DND-41 (cell line): ENCODE measurements around the gene ADM.

ENCODE experiments used
- ATAC-seq: fragments of 200-7000 bp; cut with Tn5 transposase; 3 replicates; pipeline ENCODE4 v1.9.1; 2021; ENCODE audit warnings: low read depth; ENCODE audit not compliant: insufficient read depth
- DNase-seq: peaks from one replicate; pipeline ENCODE4 v3.0.0-alpha.2; 2020
- H2AFZ ChIP-seq: 2 replicates; pipeline ENCODE4 v1.6.0; 2012; ENCODE audit warnings: low read depth, low read length
- H3K27ac ChIP-seq: 2 replicates; pipeline ENCODE4 v1.5.1; 2012; ENCODE audit warnings: low read length, inconsistent platforms
- H3K27me3 ChIP-seq: fragments of 200-600 bp; sonication (generic); 2 replicates; pipeline ENCODE4 v1.6.0; 2012; ENCODE audit warnings: low read length, mild to moderate bottlenecking, inconsistent platforms; ENCODE audit not compliant: insufficient read depth, poor library complexity
- H3K36me3 ChIP-seq: 2 replicates; pipeline ENCODE4 v1.5.1; 2012; ENCODE audit warnings: low read length, inconsistent platforms; ENCODE audit not compliant: insufficient read depth
- H3K4me1 ChIP-seq: 2 replicates; pipeline ENCODE4 v1.5.1; 2012; ENCODE audit warnings: mild to moderate bottlenecking, low read length; ENCODE audit not compliant: insufficient read depth
- H3K4me2 ChIP-seq: 2 replicates; pipeline ENCODE4 v1.6.0; 2012; ENCODE audit warnings: mild to moderate bottlenecking, moderate library complexity, low read length, inconsistent platforms; ENCODE audit not compliant: insufficient read depth
- H3K4me3 ChIP-seq, 2 experiments: fragments of 200-600 bp in 1 of 2; shearing (Covaris generic) in 1 of 2; 2 replicates each; pipeline ENCODE4 v1.5.1; 2012 to 2016; ENCODE audit warnings: inconsistent platforms in 2 of 2, low read length in 2 of 2, mild to moderate bottlenecking in 2 of 2, low read depth in 1 of 2, moderate library complexity in 1 of 2
- H3K79me2 ChIP-seq: 2 replicates; pipeline ENCODE4 v1.6.0; 2012; ENCODE audit warnings: low read length, inconsistent platforms; ENCODE audit not compliant: insufficient read depth
- H3K9ac ChIP-seq: 2 replicates; pipeline ENCODE4 v1.6.0; 2012; ENCODE audit warnings: low read depth, mild to moderate bottlenecking, inconsistent platforms, low read length, moderate library complexity
- H3K9me3 ChIP-seq: 2 replicates; pipeline ENCODE4 v1.5.1; 2012; ENCODE audit warnings: low read length, moderate library complexity, mild to moderate bottlenecking, inconsistent platforms; ENCODE audit not compliant: insufficient read depth, severe bottlenecking
- H4K20me1 ChIP-seq: 2 replicates; pipeline ENCODE4 v1.6.0; 2012; ENCODE audit warnings: low read length; ENCODE audit not compliant: insufficient read depth
- EZH2 ChIP-seq: IDR thresholded peaks from 3 replicates; pipeline ENCODE4 v1.6.1; 2012; ENCODE audit warnings: borderline replicate concordance, low read depth, mild to moderate bottlenecking, moderate library complexity, low read length, inconsistent platforms; ENCODE audit not compliant: severe bottlenecking
- TF ChIP-seq, protein P1 (sequence below): IDR thresholded peaks from 2 replicates; pipeline ENCODE4 v1.5.1; 2012; ENCODE audit warnings: borderline replicate concordance, low read length, moderate library complexity, mild to moderate bottlenecking; ENCODE audit not compliant: poor library complexity, severe bottlenecking; ENCODE audit errors: extremely low read depth

Gene ADM

DNA sequence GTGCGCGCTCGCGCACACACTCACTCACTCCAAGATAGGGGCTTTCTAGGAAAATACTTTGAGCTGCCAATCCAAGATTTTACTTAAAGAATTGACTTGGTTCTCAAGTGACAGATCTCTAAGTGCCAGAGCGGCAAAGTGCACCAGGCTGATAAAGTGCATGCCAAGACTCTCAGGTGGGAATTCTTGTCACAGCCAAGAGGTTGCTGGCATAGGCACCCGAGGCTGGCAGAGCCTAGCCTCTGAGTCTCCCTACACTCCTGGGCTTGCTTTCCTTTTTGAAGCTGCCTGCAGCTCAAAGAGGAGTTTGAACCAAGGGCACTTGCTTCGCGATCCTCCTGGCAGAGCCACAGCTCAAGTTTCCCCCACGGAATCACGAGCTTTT, 2.5 kb upstream of the ADM start:
- no peak overlapping the region for H3K27ac ChIP-seq

DNA sequence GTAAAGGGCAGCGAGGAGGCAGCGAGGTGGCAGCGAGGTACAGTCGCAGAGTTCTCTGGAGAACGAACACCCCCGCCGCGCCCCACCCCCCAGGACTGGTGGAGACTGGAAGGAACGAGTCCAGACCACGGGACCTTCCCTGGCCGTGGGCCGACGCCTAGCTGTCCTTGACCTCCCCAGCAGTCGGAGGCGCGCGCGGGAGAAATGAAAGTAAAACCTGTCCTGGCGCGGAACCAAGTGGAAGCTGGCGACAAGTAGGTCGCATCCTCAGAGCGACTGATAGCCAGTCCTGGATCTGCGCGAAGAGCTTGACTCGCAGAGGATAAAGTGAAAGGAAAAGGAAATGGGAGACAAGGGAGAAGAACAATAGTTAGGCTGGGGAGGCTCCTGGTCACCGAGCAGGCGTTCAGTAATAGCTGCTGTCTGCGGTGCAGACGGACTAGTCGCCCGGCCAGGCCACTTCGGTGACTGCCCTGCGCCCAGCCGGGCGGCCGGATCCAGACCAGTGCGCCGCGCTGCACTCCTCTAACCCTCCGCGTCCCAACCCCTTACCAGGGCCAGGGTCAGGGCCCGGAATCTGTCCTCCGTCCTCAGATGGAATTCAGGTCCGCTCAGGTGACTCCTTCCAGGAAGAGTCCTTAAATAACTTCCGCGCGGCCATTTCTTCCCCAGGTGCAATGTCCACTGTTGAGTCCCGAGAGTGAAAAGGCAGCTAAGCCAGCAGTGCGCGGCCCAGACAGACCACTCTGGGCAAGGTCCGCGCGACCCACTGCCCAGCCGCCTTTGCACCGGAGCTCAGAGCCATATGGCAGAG, 1.9 kb upstream of the ADM start:
- Histone ChIP-seq H3K4me2 (peak overlapping the region; percentile 88), H3K4me1 (peaks cover 65% of the 10 kb centered on the region), H2AFZ (peak overlapping the region; percentile 53), H3K4me3 (peak overlapping the region; percentile 29 to 68; a peak in 3 of 4 replicates), H3K79me2 (no peaks in the 10 kb centered on the region), H4K20me1 (peaks cover 8% of the 10 kb centered on the region), H3K36me3 (peaks cover 3% of the 10 kb centered on the region; the same call in 1 of the 2 replicates), H3K9me3 (no peaks in the 10 kb centered on the region), H3K27me3 (peaks cover 59% of the 10 kb centered on the region), H3K9ac (peak overlapping the region; percentile 55), H3K27ac (peak overlapping the region; percentile 16; the same call in 1 of the 2 replicates)
- DNase-seq (peak; percentile 70), ATAC-seq (peak; percentile 29)
- peak; percentile 71 for TF ChIP-seq EZH2
- TF ChIP-seq, protein P1, sequence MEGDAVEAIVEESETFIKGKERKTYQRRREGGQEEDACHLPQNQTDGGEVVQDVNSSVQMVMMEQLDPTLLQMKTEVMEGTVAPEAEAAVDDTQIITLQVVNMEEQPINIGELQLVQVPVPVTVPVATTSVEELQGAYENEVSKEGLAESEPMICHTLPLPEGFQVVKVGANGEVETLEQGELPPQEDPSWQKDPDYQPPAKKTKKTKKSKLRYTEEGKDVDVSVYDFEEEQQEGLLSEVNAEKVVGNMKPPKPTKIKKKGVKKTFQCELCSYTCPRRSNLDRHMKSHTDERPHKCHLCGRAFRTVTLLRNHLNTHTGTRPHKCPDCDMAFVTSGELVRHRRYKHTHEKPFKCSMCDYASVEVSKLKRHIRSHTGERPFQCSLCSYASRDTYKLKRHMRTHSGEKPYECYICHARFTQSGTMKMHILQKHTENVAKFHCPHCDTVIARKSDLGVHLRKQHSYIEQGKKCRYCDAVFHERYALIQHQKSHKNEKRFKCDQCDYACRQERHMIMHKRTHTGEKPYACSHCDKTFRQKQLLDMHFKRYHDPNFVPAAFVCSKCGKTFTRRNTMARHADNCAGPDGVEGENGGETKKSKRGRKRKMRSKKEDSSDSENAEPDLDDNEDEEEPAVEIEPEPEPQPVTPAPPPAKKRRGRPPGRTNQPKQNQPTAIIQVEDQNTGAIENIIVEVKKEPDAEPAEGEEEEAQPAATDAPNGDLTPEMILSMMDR = peak; percentile 21

More for the DNA sequence above, 2.5 kb upstream of the ADM start:
- Histone ChIP-seq H3K36me3 (peaks cover 3% of the 10 kb centered on the region; the same call in 1 of the 2 replicates), H3K4me3 (peak overlapping the region; percentile 29 to 68; a peak in 3 of 4 replicates), H4K20me1 (peaks cover 8% of the 10 kb centered on the region), H3K79me2 (no peaks in the 10 kb centered on the region), H3K4me1 (peaks cover 59% of the 10 kb centered on the region), H3K9ac (peak overlapping the region; percentile 55), H3K27me3 (peaks cover 59% of the 10 kb centered on the region), H3K4me2 (peak overlapping the region; percentile 88), H2AFZ (peak overlapping the region; percentile 53), H3K9me3 (no peaks in the 10 kb centered on the region)
- TF ChIP-seq, protein P1 = no peak
- no peak for TF ChIP-seq EZH2
- ATAC-seq = peak; percentile 5; the same call in 2 of the 3 replicates
- DNase-seq = no peak

DNA sequence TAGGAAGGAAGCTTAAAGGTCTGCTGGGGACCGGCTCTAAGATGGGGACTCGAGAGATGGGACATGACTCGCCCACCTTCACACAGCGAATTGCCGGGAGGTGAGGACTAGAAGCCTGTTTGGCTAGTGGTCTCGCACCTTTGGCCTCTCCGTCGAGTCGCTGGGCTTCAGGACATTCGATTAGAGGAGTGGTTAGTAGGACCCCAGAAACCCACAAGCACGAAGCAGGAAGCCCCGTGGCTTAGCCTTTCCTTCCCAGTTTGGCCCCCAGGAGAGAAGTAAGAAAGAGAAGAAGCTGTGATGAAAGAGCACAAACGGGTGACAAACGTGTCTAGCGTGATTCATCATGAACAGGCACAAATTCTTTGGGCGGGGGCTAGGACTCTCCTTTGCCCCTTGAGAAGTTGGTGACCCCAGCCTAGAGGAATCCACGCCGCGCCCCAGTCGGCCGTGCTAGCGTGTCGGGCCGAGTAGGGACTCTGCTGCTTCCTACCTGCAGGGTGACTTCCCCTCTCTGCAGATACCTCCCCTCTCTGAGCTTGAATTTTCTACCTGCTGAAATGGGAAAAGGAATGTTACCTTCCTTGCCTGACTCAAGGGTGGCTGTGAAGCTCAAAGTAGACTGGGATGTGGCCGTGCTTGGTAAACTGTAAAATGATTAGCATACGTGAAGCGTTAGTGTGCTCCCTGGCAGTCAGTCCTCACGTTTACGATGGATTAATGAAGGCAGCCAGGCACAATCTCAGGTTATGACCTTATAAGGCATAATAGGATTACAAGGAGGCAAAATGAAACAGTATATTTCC, 1.1 kb upstream of the ADM start:
- peaks cover 67% of the 10 kb centered on the region for H3K4me1 ChIP-seq
- H3K36me3 ChIP-seq = peaks cover 3% of the 10 kb centered on the region; the same call in 1 of the 2 replicates
- H3K9me3 ChIP-seq = no peaks in the 10 kb centered on the region
- peaks cover 6% of the 10 kb centered on the region for H4K20me1 ChIP-seq
- peak overlapping the region; percentile 29 to 68; a peak in 3 of 4 replicates for H3K4me3 ChIP-seq
- H2AFZ ChIP-seq = peak overlapping the region; percentile 53
- TF ChIP-seq, protein P1 = no peak
- TF ChIP-seq EZH2 = no peak
- DNase-seq (no peak), ATAC-seq (no peak)
- peak overlapping the region; percentile 55 for H3K9ac ChIP-seq
- no peaks in the 10 kb centered on the region for H3K79me2 ChIP-seq
- H3K4me2 ChIP-seq = peak overlapping the region; percentile 88
- H3K27me3 ChIP-seq = peaks cover 59% of the 10 kb centered on the region
- no peak overlapping the region for H3K27ac ChIP-seq
